ENCODE measurements around the gene TSPOAP1.

Gene TSPOAP1

DNA sequence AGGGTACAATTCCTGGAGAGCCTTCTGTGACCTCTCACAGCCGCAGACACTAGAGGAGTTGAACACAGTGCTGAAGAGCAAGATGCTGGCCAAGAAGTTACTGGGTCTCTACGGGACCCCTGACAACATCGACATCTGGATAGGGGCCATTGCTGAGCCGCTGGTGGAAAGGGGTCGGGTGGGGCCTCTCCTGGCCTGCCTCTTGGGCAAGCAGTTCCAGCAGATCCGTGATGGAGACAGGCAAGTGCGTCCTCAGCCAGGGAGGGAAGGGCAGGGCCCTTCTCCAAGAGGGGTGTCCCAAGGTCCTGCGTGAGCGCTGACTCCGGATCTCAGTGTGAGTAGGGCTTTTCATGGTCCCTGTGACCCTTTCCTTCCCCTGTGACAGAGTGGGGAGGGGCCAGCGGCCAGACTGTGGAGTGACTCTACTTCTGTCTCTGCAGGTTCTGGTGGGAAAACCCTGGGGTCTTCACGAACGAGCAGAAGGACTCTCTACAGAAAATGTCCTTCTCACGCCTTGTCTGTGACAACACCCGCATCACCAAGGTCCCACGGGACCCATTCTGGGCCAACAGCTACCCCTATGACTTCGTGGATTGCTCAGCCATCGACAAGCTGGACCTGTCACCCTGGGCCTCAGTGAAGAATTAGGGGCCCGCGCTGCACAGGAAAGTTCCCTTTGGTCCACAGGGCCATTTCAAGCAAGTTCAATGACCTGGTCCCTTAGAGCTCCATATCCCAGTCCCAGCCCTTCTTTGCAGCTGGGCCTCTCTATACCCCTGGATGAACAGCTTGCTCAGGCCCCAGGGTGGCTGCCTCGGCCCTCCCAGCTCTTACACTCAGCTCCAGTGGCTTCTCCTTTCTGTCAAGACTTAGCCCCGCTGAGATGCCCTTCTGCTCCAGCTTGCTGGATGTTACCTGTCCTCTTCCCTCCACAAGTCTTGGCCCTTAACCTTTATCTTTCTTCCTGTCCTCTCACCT, 61.0 kb downstream of the TSPOAP1 start:
- DNase-seq (ENCODE audit: insufficient read length, low spot score) (no peak), FAIRE-seq (no peak)

DNA sequence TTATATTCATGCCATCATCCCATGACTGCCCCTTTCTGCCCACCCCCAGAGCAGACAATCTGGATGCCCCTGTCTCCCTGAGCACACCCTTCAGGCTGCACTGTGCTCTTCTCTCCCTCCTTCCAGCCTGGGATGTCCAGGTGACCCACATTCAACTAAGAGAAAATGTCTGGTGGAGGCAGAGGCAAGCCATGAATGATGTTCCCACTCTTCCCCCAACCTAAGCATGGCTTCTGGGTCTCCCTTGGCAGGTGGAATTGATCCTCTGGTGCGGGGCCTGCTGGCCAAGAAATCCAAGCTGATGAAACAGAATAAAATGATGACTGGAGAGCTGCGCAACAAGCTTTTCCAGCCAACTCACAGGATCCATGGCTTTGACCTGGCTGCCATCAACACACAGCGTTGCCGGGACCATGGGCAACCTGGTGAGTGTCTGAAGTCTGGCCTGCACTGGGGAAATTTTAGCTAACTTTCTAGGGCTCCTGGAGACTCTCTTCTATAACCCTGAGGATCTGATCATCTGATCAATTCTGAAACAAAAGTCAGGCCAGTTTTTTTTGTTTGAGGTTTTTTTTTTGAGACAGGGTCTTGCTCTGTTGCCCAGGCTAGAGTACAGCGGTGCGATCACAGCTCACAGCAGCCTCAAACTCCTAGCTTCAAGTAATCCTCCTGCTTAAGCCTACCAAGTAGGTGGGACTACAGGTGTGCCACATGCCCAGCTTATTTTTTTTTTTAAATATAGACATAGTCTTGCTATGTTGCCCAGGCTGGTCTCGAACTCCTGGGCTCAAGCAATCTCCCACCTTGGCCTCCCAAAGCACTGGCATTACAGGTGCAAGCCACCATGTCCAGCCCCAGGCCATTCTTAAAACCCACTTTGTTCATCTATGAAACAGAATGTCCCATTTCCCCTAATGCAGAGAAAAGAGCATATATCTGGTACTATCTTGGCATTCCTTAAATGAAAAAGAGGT, 62.4 kb downstream of the TSPOAP1 start:
- DNase-seq (ENCODE audit: insufficient read length, low spot score) (no peak), FAIRE-seq (no peak)

DNA sequence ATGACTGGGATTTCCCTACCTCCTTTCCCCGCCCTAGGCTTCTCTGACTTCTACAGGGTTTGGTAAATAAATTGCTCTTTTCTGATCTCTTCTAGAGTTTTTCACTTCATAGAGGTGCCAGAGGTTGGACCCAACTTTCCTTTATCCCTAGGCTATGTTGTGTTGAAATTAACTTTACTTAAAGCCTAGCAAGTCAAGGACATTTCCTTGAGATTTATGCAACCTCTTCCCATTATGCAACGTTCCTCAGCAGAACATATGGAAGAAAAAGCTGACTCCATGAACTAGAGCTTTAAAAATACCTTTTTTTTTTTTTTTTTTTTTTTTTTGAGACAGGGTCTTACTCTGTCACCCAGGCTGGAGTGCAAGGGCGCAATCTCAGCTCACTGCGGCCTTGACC, 63.3 kb downstream of the TSPOAP1 start:
- FAIRE-seq (no peak), DNase-seq (ENCODE audit: insufficient read length, low spot score) (no peak)

DNA sequence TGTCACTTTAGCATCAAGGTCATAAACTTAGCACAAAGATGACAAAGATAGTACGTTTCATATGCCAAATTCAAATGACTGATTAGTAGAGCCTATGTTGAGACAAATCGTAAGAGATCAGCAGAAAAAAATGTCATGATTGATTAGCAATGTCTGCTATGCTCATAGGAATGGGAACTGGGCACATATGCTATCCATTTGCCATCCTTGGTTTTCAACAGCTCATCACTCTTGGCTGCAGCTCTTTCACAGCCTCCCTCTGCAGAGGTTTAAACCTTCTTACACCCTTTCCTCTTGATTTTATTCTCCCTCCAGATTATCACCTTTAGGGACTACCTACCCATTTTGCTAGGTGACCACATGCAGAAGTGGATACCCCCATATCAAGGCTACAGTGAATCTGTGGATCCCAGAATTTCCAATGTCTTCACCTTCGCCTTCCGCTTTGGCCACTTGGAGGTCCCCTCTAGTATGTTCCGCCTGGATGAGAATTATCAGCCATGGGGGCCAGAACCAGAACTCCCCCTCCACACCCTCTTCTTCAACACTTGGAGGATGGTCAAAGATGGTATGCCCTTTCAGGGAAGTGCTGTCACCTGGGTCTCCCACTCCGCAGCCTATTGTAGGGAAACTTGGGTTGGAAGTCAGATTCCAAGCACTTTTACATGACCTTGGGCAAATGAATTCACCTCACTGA, 64.0 kb downstream of the TSPOAP1 start:
- DNase-seq (ENCODE audit: insufficient read length, low spot score) = no peak
- peak; percentile 28 for FAIRE-seq

DNA sequence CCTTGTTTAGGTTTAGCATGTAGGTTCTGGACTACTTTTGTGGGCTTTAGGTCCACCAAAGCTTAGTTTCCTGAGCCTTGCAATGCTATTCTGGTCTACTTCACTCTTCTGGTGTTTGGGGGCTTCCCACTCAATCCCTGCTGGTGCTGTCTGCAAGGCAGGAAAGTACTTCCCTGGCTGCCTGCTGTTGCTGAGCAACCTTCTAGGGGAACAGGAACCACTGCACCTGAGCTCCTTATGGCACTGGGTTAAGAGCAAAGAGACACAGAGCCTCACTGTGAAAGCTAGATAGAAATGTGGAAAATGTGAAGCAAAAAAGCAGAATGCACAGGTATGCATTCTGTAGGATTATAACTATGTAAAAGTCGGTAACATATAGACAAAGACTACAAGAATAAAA, 64.8 kb downstream of the TSPOAP1 start:
- DNase-seq (ENCODE audit: insufficient read length, low spot score) (no peak), FAIRE-seq (no peak)

DNA sequence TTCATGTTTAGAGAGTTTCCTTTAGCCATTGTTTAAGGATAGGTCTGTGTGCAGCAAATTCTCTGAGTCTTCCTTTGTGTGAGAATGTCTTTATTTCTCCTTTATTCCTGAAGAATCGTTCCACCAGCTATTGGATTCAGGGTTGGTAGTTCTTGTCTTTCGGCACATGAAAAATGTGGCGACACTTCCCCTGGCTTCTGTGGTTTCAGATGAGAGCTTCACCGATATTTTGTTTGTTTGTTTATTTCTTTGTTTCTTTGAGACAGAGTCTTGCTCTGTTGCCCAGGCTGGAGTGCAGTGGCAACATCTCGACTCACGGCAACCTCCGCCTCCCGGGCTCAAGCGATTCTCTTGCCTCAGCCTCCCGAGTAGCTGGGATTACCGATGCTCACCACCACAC, 66.4 kb downstream of the TSPOAP1 start:
- no peak for FAIRE-seq

DNA sequence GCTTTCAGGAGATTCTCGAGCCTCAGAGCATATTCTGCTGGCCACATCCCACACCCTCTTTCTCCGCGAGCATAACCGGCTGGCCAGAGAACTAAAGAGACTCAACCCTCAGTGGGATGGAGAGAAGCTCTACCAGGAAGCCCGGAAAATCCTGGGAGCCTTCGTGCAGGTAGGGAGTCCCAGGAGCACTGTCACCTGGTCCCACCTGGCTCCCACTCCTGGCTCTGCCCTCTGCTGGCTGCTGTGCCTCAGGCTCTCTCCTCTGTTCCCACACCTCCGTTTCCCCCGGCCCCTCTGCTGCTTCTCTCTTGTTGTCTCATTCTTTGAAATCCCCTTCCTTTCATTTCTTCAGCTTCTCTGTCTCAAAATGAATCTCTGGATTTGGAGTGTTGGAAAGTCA, 73.8 kb downstream of the TSPOAP1 start:
- DNase-seq (ENCODE audit: insufficient read length, low spot score) = no peak
- no peak for FAIRE-seq

More for the DNA sequence above, 66.4 kb downstream of the TSPOAP1 start:
- DNase-seq (ENCODE audit: insufficient read length, low spot score) = no peak

DNA sequence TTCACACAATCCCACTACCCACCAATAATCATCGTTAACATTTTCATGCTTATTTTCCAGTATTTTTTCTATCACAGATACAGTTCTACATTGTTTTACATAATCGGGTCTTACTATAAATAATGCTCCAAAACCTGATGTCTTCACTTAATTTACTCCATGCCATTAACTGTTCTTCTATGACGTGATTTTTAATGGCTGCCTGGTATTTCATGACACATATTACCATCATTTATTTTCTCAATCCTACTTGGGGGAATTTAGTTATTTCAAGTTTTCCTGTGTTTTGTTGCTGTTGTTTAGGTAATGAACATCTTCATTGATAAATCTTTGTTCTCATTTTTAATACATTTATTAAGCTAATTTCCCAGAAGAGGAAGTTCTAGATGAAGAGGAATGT, 75.5 kb downstream of the TSPOAP1 start:
- DNase-seq (ENCODE audit: insufficient read length, low spot score) (no peak), FAIRE-seq (no peak)

DNA sequence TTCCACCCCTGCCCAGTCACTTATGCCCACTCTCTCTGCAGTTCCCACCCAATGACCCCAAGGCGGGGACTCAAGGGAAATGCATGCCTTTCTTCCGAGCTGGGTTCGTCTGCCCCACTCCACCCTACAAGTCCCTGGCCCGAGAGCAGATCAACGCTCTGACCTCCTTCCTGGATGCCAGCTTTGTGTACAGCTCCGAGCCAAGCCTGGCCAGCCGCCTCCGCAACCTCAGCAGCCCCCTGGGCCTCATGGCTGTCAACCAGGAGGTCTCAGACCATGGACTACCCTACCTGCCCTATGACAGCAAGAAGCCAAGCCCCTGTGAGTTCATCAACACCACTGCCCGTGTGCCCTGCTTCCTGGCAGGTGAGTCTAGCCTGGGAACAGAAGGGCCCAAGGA, 76.5 kb downstream of the TSPOAP1 start:
- FAIRE-seq = no peak
- no peak for DNase-seq (ENCODE audit: insufficient read length, low spot score)
